HL-60/S4 treated with phorbol 12-myristate 13-acetate at 8.2 ng/mL for 4 days and 3 days (cell line): ENCODE data around the gene LRRC26.

Experiments used
- in situ Hi-C: fragments of 300-500 bp; cut with MboI; formaldehyde crosslinking; loops from 2 replicates; pipeline ENCODE4 v1.15.0; 2022; ENCODE audit warnings: low sequenced_read_pairs

Gene LRRC26, protein sequence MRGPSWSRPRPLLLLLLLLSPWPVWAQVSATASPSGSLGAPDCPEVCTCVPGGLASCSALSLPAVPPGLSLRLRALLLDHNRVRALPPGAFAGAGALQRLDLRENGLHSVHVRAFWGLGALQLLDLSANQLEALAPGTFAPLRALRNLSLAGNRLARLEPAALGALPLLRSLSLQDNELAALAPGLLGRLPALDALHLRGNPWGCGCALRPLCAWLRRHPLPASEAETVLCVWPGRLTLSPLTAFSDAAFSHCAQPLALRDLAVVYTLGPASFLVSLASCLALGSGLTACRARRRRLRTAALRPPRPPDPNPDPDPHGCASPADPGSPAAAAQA

DNA sequence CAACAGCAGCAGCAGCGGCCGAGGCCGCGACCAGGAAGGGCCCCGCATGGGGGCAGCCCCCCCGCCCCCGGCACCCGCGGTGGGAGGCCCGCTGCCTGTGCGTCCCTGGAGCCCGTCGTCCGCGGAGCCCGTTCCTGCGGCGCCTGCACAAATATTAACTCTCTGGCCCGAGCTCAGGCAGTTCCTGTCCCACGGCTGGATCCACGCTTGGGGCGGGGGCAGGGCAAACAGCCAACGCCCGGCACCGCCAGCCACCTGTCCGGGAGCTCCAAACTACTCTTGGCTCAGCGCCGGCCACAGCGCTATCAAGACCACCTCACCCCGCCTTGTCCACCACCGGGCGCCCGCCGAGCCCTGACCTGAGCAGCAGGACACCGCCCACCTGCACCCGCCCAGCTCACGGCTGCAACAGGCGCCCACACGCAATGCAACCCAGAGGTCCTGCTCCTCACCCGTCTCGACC is at the start of gene LRRC26:
TSS of gene LRRC26 (minus strand) at position 156 of the 463 bp plus-strand sequence. CDS start at position 48, 108 bp downstream.
- in situ Hi-C loops = no loop called here

DNA sequence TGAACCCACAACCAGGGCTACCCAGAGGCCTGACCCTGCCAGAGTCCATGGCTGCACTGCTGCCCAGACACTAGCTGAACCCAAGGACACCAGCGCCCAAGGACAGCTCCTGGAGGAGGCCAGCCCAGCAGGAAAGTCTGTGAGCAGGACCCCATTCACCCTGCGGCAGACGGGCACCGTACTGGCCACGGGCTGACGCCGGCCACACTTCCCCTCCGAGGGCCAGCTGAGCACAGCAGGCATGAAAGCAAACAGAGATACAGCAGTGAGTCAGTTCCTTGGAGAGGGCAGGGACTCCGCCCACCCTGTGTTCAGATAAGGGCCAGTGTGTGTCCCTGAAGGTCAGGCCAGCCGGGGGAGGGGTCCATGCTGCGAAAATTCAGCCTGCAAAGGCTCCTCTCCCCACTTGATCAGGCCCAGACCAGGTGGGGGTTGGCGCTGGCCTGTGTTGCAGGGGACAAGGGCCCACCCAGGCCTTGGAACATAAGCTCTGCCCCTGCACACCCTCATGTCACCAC is 49.0 kb upstream of the LRRC26 start:
- in situ Hi-C loops = no loop called here

DNA sequence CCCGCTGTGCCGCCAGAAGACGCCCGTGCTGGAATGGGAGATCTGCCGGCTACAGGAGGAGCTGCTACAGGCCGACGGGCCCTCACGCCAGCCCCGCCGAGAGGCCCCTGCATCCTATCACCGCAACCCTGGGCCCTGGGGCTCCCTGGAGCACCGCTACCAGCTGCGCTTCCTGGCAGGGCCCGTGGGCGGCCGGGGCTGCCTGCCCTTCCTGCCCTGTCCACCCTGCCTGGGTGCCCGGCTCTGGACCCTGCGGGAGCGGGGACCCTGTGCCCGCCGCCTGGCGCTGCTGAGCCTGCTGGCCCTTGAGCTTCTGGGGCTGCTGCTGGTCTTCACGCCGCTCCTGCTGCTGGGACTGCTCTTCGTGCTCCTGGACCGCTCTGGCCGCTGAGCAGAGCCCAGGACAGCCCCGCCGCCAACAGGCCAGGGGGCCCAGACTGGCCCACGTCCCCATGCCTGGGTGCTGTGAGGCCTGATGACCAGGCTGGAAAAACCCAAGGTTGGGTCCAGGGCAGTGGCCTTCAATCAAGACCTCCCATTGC is 48.4 kb upstream of the LRRC26 start:
- in situ Hi-C loops = no loop called here

DNA sequence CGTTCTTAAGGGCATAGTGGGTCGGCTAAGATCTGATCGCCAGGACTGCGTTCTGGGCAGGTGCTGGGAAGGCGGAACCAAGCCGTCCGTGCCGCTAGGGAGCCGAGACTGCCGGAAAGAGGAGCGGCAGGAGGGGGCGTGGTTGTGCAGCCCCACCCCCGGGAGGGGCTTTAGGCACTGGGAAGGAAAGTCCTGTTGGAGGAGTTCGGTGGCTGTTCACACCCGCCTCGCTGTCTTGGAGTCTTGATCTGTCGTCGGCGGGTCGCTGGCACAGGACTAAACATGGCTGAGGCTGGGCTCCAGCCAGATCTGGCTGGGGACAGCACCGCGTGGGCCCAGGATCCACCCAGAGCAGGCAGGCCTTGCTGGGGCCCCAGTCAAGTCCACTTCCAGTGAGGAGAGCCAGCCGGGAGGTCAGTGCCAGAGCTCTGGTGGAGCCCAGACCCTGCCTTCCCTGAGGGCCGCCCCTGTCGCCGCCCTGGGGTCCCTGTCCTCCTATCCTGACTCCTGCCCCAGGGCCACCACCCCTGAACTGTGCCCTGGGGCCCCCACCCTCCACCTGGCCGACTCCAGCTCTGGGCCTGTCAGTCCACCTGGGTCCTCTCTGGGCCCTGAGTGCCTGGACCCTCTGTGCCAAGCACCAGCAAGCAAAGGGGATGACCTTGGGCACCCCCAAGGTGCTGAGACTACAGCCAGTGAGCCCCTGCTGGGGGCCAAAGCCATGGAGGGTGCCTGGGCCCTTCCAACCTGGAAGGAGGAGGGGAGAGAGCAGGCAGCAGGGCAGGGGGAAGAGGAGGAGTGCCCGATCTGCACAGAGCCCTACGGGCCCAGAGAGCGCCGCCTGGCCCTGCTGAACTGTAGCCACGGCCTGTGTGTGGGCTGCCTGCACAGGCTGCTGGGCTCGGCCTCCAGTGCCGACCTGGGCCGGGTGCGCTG is 47.7 kb upstream of the LRRC26 start:
- in situ Hi-C loops = no loop called here

DNA sequence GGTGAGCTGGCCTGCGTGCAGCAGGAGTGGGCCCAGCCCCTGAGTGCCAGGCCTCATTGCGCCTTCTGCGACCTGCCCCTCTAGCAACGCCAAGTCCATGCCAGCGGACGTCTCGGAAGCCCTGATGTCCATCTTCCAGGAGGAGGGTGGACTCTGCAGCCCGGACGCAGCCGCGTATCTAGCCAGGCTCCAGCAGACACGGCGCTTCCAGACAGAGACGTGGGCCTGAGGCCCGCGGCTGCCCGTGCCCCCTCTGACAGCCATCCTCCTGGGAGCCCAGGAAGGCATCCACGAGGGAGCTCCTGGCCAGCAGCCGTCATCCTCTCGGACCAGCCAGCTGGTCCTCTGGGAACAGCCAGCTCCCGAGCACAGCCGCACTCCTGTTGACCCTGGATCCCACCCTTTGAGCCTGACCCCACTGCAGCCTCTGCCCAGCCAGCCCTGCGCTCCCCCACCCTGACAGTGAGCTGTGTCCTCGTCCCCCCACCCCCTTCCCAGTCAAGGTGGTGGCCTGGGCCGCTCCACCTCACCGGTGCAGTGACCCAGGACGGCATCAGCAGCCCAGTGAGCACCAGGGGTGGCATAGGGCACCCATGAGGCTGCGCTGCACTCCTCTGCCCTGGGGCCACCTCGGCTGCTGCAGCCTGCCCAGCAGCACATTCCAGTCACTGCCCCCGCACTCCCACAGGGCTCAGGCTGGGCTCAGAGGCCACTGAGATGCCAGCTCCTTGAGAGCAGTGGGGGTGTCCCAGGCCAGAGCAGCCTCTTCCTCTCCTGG is 46.5 kb upstream of the LRRC26 start:
- in situ Hi-C loops = no loop called here

DNA sequence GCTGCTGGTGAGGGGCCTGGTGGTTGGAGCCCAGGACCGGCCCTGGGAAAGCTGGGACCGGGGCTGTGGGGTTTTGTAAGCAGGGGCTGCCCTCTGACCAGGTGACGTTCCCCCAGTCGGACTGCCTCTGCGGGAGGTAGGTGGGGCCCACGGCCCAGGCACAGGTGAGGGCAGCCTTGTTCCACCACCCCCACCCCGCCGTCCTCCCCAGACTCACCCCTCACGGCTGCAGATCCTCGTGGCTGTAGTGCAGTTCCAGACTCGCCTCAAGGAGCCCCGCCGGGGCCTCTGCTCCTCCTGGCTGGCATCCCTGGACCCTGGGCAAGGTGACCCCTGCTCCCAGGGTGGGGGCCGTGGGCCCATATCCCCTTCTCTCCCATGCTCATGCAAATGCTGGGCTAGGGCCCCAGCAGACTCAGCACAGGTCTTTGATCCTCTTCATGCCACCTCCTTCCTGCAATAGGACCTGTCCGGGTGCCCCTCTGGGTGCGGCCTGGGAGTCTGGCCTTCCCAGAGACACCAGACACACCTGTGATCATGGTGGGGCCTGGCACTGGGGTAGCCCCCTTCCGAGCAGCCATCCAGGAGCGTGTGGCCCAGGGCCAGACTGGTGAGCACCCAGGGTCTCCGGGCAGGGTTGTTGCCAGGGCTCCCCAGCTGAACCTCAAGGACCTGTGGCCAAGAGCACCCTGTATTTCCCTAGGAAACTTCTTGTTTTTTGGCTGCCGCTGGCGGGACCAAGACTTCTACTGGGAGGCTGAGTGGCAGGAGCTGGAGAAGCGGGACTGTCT is 45.5 kb upstream of the LRRC26 start:
- in situ Hi-C loops = no loop called here

DNA sequence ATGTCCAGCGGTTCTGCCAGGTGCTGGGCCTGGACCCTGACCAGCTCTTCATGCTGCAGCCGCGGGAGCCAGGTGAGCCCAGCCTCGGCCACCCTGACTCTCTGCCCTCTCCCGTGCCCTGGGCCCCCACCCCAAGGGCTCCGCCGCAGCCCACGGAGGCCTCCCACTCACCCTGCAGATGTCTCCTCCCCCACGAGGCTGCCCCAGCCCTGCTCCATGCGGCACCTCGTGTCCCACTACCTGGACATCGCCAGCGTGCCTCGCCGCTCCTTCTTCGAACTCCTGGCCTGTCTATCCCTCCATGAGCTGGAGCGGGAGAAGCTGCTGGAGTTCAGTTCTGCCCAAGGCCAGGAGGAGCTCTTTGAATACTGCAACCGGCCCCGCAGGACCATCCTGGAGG is 44.8 kb upstream of the LRRC26 start:
- in situ Hi-C loops = no loop called here

DNA sequence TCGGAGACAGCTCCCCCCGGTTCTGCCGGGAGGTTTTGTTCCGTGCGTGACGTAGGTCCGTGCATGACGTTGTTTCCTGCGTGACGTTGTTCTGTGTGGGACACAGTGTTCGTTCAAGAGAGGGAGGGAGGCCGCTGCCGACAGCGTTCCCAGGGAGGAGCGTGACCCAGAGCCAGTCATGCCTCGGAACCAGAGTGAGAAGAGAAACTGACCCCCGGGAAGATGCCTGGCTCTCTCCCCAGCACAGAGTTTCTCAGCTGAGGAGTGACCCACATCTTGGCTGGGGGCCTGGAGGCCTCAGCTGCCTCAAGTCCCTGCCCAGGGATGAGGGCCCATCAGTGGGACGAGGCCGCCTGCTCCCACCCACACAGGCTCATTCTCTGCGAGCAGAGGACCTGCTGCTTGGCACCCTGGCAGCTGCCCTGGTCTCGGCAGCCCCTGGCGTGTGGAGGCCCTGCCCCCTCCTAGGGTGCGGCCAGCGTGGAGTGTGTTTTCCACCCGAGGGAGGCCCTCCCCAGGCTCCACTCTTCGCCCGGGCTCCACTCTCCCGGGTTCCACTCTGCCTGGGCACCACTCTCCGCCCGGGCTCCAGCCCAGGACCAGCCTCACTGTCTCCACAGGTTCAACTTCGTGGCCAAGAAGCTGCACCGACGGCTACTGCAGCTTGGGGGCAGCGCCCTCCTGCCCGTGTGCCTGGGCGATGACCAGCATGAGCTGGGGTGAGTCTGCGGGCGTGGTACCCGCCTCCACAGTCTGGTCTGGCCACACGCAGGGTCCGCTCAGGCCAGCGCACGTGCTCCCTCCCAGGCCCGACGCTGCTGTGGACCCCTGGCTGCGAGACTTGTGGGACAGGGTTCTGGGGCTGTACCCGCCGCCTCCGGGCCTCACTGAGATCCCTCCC is 43.6 kb upstream of the LRRC26 start:
- in situ Hi-C loops = no loop called here

DNA sequence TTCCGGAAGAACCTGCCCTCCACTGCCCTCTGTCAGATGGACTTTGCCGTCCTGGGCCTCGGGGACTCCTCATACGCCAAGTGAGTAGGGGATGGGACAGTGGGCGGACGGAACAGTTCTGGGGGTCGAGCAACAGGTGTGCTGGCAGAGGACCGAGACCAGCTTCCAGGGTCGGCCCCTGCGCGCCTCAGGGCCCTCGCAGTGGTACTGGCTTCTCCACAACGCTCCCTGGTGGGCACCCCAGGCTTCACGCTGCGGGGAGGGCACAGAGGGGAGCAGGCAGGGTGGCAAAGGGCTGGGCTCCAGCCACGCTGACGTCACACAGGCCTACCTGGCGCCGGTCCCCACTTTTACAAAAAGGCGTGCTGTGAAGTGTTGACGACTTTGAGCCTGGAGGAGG is 42.7 kb upstream of the LRRC26 start:
- in situ Hi-C loops = no loop called here

DNA sequence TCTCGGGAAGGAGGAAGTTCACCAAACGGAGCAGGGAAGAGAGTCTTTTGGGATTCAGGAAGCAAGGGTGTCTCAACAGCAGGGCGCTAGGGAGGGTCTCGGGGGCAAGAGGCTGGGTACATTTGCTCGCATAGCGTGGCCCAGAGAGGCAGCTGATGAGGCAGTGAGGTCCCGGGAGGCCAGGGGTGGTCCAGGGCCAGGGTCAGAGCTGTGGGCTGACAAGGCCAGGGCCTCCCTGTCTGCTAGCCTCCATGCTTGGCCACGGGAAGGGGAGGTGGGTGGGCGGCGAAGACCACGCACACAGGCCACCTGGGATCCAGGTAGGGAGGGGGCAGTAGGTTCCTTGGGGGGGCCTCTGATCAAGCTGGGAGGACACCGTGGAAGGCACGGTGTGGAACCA is 41.7 kb upstream of the LRRC26 start:
- in situ Hi-C loops = no loop called here

DNA sequence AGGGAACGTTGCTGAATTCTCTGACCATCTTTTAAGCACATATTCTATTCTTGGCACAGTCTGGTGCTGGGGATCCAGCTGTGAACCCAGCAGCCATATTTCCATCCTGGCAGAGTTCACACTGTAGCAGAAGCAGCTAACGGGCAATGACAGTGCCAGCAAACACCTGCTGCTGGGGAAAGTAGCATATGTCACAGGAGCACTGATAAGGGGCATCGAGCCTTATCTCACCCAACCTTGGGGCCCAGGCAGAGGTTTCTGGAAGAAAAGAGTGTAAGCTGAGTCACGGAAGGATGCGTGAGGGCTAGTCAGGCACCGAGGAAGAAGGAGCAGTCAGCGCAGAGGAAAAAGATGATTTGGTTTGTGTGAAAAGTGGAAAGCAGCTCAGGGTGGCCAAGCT is 36.8 kb upstream of the LRRC26 start:
- in situ Hi-C loops = no loop called here

DNA sequence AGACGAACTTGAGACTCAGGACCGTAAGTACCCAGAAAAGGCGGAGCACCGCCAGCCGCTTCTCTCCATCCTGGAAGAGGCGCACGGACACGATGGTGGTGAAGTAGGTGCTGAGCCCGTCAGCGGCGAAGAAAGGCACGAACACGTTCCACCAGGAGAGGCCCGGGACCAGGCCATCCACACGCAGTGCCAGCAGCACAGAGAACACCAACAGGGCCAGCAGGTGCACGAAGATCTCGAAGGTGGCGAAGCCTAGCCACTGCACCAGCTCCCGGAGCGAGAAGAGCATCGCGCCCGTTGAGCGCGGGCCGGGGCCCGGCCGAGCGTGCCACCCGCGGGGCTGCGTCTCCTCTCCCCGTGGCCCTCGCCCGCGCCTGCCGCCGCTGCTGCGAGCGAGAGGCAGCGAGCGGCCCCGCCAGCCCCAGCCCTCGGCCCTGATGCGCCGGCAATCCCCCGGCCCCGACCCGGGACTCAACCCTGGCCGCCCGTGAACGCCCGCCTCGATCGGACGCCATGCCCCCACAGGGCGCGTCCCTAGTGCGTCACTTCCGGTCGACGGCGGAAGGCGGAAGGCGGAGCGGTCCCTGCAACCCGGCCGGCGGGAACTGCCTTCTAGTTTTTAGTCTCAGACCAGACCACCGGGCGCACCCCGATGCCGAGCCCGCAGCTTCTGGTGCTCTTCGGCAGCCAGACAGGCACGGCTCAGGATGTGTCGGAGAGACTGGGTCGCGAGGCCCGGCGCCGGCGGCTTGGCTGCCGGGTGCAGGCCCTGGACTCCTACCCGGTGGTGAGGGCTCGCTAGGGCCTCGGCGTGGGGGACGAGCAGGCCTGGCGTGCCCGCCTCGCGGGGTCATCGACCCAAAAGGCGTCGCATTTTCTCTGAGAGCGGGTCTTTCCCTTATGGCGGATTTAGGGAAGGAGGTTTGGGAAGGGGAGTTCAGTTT is 35.5 kb upstream of the LRRC26 start, which contains the start of the genes NDOR1 and TMEM203:
TSS of gene NDOR1 (plus strand) at position 575 of the 944 bp plus-strand sequence. CDS start at position 653, 78 bp downstream.
TSS of gene TMEM203 (minus strand) at position 523 of the 944 bp plus-strand sequence. CDS start at position 289, 234 bp downstream.
- in situ Hi-C loops = no loop called here

DNA sequence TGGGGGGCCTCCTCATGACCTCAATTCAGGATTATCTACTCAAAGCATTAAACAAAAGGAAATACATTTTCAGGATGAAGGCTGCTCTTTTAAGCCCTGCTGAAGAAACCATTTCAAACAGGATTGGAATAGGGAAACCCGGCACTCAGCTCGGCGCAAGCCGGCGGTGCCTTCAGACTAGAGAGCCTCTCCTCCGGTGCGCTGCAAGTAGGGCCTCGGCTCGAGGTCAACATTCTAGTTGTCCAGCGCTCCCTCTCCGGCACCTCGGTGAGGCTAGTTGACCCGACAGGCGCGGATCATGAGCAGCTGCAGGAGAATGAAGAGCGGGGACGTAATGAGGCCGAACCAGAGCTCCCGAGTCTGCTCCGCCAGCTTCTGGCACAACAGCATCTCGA is 34.9 kb upstream of the LRRC26 start:
- in situ Hi-C loops = no loop called here

DNA sequence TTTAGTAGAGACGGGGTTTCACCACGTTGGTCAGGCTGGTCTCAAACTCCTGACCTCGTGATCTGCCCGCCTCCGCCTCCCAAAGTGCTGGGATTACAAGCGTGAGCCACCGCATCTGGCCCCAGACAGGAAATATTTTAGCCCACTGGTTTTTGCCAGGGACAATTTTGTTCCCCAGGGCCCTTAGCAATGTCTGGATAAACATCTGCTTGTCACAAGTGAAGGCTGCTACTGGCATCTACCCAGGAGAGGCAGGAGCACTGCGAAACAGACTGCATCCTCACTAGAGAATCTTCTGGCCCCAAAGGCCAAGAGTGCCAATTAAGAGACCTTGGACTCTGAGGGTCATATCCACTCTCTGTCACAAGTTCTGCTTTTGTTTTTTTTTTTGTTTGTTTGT is 33.1 kb upstream of the LRRC26 start:
- in situ Hi-C loops = no loop called here

DNA sequence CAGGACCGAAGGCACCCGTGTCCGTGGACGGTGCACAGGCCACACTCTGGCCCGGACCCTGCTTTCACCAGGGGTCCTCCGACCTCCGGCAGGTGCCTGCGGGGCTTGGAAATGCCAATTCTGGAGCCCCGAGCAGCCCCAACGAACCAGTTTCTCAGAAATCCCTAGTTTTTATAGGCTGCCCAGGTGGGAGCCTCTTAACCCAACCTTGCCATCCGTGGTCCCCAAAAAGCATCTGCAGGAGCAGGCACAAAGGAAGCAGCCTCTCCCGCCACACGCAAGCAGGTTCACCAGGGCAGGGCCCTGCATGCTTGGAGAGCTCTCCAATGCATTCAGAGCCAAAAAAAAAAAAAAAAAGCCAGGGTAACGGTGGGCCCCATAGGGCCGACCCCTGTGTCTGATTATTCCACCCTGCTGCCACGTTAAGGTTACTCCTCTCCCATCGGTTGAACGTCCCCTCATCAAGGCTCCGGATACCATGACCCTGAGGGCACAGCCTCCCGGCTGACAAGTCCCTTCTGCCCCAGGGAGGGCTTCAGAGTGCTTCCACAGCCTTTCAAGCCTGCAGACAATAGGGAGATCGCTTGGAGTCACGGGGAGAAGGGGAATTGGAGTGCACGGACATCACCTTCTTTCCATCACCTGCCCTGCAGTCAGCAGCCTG is 31.5 kb upstream of the LRRC26 start:
- in situ Hi-C loops = no loop called here

DNA sequence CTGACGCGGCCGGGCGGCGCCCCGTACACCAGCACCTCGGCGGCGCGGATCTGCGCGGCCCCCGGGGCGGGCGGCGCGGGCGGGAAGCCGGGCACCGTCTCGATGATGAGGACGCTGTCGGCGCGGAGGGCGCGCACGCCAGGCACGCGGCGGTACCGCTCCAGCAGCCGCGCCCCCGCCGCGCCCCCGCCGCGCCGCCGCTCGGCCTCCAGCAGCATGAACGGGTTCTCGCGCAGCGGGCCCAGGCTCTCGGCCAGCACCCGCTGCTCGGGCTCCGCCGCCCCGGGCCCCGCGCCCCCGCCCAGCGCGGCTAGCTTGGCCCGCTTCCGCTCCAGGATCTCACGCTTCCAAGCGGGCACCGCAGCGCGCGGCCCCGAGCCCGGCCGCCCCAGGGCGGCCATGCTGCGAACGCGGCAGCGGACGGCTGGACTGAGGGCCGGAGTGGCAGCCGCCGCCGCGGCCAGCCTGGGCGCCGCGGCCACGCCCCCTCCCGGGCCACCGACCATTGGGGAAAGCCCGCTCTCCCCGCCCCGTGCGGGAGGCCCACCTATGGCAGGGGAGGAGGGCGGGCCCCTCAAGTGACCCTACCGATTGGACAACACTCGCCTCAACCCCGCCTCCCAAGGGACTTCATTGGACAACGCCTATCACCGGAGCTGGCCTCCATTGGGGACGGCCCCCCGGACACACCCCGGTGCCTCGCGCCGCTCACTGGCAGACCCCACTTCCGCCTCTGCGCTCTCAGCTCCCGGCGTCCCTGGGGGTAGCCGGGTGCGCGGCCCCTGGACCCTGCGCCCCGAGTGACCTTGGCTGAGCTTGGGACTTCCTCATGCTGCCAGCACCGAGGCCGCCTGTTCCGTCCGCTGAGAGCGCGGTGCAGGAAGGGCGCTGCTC is 30.7 kb upstream of the LRRC26 start, which contains the start of gene TPRN:
TSS of gene TPRN (minus strand) at position 431 of the 894 bp plus-strand sequence. CDS start at position 401, 30 bp downstream.
- in situ Hi-C loops = no loop called here
